GM23338 (cell line): ENCODE measurements around the gene RYR1. TPM values are rescaled to one million over a fixed set of nuclear protein-coding genes. Genes with fewer than 3 reads are reported as not detected.
"Not testable (repeated sequence)": the region's sequence is repeated elsewhere in the genome, so short reads cannot be mapped to it uniquely, and the experiment has no call there.

Experiments used
- ATAC-seq: fragments of 200-7000 bp; cut with Tn5 transposase; 3 replicates; pipeline ENCODE4 v1.9.1; 2020
- DNase-seq: peaks from one replicate; pipeline ENCODE4 v3.0.0-alpha.2; 2015; ENCODE audit warnings: low spot score
- H2AFZ ChIP-seq: fragments of 200-600 bp; sonication (generic); 2 replicates; pipeline ENCODE4 v1.8.0; 2016; ENCODE audit warnings: antibody characterized with exemption, mild to moderate bottlenecking, moderate library complexity
- H3F3A ChIP-seq: fragments of 200-600 bp; sonication (generic); replicated peaks from 2 replicates; pipeline ENCODE4 v1.8.0; 2017; ENCODE audit warnings: antibody characterized with exemption, mixed run types, low read depth
- H3K27ac ChIP-seq: fragments of 200-600 bp; sonication (generic); 2 replicates; pipeline ENCODE4 v1.6.1; 2016; ENCODE audit warnings: low read depth
- H3K27me3 ChIP-seq: fragments of 200-600 bp; sonication (generic); 2 replicates; pipeline ENCODE4 v1.8.0; 2016; ENCODE audit warnings: mild to moderate bottlenecking, mixed run types, moderate library complexity; ENCODE audit not compliant: insufficient read depth
- H3K36me3 ChIP-seq: fragments of 200-600 bp; sonication (generic); 2 replicates; pipeline ENCODE4 v1.8.0; 2016; ENCODE audit warnings: mild to moderate bottlenecking; ENCODE audit not compliant: insufficient read depth
- H3K4me1 ChIP-seq: fragments of 200-600 bp; sonication (generic); 2 replicates; pipeline ENCODE4 v1.8.0; 2016; ENCODE audit warnings: mild to moderate bottlenecking, moderate library complexity; ENCODE audit not compliant: insufficient read depth
- H3K4me2 ChIP-seq: fragments of 200-600 bp; sonication (generic); 2 replicates; pipeline ENCODE4 v1.7.1; 2017; ENCODE audit warnings: mixed run types
- H3K4me3 ChIP-seq: fragments of 200-600 bp; sonication (generic); 2 replicates; pipeline ENCODE4 v1.6.1; 2016; ENCODE audit warnings: mixed run types
- H3K79me2 ChIP-seq: fragments of 200-600 bp; sonication (generic); replicated peaks from 2 replicates; pipeline ENCODE4 v1.8.0; 2017; ENCODE audit warnings: mild to moderate bottlenecking; ENCODE audit not compliant: insufficient read depth
- H3K9me2 ChIP-seq: fragments of 200-600 bp; sonication (generic); 2 replicates; pipeline ENCODE4 v1.8.0; 2017; ENCODE audit not compliant: insufficient read depth
- H4K20me1 ChIP-seq: fragments of 200-600 bp; sonication (generic); replicated peaks from 2 replicates; pipeline ENCODE4 v1.8.0; 2017; ENCODE audit warnings: mild to moderate bottlenecking; ENCODE audit not compliant: insufficient read depth
- H3K27ac Mint-ChIP-seq: 2 replicates; pipeline ENCODE4 v1.8.0; 2020; ENCODE audit warnings: inconsistent platforms, mild to moderate bottlenecking, moderate library complexity, mixed read lengths
- H3K27me3 Mint-ChIP-seq: 3 replicates; pipeline ENCODE4 v1.8.0; 2022; ENCODE audit warnings: low read depth, mild to moderate bottlenecking, moderate library complexity, mixed read lengths, inconsistent platforms; ENCODE audit not compliant: insufficient read depth, poor library complexity
- H3K36me3 Mint-ChIP-seq: 3 replicates; pipeline ENCODE4 v1.8.0; 2021; ENCODE audit warnings: low read depth, mild to moderate bottlenecking, inconsistent platforms, moderate library complexity, mixed read lengths
- H3K4me1 Mint-ChIP-seq: 3 replicates; pipeline ENCODE4 v1.8.0; 2020; ENCODE audit warnings: mild to moderate bottlenecking, inconsistent platforms, mixed read lengths
- H3K4me3 Mint-ChIP-seq: 3 replicates; pipeline ENCODE4 v1.8.0; 2021; ENCODE audit warnings: moderate library complexity, mild to moderate bottlenecking, inconsistent platforms, mixed read lengths
- H3K9me3 Mint-ChIP-seq: 3 replicates; pipeline ENCODE4 v1.8.0; 2020; ENCODE audit warnings: moderate library complexity, mild to moderate bottlenecking, inconsistent platforms, mixed read lengths
- CREB1 ChIP-seq: fragments of 250-450 bp; sonication (Bioruptor Pico); IDR thresholded peaks from 2 replicates; pipeline ENCODE4 v1.5.0; 2020; ENCODE audit warnings: low read depth, mild to moderate bottlenecking, moderate library complexity
- NANOG ChIP-seq: IDR thresholded peaks from 2 replicates; pipeline ENCODE4 v1.6.1; 2016; ENCODE audit warnings: antibody characterized with exemption, borderline replicate concordance
- POLR2AphosphoS5 ChIP-seq: IDR thresholded peaks from 2 replicates; pipeline ENCODE4 v1.6.1; 2016; ENCODE audit warnings: antibody characterized with exemption, low read depth
- ZNF114 ChIP-seq: fragments of 250-450 bp; sonication (Bioruptor Pico); IDR thresholded peaks from 2 replicates; pipeline ENCODE4 v1.5.0; 2020; ENCODE audit warnings: mild to moderate bottlenecking, moderate library complexity
- ZNF331 ChIP-seq: fragments of 250-450 bp; sonication (Bioruptor Pico); IDR thresholded peaks from 2 replicates; pipeline ENCODE4 v1.5.0; 2020; ENCODE audit warnings: low read depth, mild to moderate bottlenecking, moderate library complexity
- polyA plus RNA-seq: library from polyadenylated mRNA; unstranded; fragments of >200 nt; fragmentation: Nextera tagmentation; extraction: Ambion mirVana; gene quantifications from 2 replicates; pipeline ENCODE4 v1.2.1, GENCODE V29; 2016
- total RNA-seq: library from RNA; depleted of rRNA; stranded (reverse); fragments of >200 nt; shearing (Covaris generic); gene quantifications from 2 replicates; pipeline ENCODE4 v1.2.3, GENCODE V29; 2014
- TF ChIP-seq, protein P1 (sequence below): IDR thresholded peaks from 2 replicates; pipeline ENCODE4 v1.6.1; 2016; ENCODE audit warnings: antibody characterized with exemption
- TF ChIP-seq, protein P2 (sequence below): fragments of 250-450 bp; sonication (Bioruptor Pico); IDR thresholded peaks from 2 replicates; pipeline ENCODE4 v1.5.0; 2020; ENCODE audit warnings: mild to moderate bottlenecking, moderate library complexity

Gene RYR1
- total and polyA plus RNA-seq, 2 experiments from 2014 or later = 4.0 to 26.7 TPM

GRCh38 chr19:38411041-38411712, 22.3 kb upstream of the RYR1 start (continued):
- TF ChIP-seq, protein P1, sequence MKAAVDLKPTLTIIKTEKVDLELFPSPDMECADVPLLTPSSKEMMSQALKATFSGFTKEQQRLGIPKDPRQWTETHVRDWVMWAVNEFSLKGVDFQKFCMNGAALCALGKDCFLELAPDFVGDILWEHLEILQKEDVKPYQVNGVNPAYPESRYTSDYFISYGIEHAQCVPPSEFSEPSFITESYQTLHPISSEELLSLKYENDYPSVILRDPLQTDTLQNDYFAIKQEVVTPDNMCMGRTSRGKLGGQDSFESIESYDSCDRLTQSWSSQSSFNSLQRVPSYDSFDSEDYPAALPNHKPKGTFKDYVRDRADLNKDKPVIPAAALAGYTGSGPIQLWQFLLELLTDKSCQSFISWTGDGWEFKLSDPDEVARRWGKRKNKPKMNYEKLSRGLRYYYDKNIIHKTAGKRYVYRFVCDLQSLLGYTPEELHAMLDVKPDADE = no peak
- TF ChIP-seq ZNF114 (CRISPR knock-in tag) (no peak), NANOG (no peak), CREB1 (CRISPR knock-in tag) (no peak), ZNF331 (CRISPR knock-in tag) (no peak), POLR2AphosphoS5 (no peak)
- TF ChIP-seq, protein P2, sequence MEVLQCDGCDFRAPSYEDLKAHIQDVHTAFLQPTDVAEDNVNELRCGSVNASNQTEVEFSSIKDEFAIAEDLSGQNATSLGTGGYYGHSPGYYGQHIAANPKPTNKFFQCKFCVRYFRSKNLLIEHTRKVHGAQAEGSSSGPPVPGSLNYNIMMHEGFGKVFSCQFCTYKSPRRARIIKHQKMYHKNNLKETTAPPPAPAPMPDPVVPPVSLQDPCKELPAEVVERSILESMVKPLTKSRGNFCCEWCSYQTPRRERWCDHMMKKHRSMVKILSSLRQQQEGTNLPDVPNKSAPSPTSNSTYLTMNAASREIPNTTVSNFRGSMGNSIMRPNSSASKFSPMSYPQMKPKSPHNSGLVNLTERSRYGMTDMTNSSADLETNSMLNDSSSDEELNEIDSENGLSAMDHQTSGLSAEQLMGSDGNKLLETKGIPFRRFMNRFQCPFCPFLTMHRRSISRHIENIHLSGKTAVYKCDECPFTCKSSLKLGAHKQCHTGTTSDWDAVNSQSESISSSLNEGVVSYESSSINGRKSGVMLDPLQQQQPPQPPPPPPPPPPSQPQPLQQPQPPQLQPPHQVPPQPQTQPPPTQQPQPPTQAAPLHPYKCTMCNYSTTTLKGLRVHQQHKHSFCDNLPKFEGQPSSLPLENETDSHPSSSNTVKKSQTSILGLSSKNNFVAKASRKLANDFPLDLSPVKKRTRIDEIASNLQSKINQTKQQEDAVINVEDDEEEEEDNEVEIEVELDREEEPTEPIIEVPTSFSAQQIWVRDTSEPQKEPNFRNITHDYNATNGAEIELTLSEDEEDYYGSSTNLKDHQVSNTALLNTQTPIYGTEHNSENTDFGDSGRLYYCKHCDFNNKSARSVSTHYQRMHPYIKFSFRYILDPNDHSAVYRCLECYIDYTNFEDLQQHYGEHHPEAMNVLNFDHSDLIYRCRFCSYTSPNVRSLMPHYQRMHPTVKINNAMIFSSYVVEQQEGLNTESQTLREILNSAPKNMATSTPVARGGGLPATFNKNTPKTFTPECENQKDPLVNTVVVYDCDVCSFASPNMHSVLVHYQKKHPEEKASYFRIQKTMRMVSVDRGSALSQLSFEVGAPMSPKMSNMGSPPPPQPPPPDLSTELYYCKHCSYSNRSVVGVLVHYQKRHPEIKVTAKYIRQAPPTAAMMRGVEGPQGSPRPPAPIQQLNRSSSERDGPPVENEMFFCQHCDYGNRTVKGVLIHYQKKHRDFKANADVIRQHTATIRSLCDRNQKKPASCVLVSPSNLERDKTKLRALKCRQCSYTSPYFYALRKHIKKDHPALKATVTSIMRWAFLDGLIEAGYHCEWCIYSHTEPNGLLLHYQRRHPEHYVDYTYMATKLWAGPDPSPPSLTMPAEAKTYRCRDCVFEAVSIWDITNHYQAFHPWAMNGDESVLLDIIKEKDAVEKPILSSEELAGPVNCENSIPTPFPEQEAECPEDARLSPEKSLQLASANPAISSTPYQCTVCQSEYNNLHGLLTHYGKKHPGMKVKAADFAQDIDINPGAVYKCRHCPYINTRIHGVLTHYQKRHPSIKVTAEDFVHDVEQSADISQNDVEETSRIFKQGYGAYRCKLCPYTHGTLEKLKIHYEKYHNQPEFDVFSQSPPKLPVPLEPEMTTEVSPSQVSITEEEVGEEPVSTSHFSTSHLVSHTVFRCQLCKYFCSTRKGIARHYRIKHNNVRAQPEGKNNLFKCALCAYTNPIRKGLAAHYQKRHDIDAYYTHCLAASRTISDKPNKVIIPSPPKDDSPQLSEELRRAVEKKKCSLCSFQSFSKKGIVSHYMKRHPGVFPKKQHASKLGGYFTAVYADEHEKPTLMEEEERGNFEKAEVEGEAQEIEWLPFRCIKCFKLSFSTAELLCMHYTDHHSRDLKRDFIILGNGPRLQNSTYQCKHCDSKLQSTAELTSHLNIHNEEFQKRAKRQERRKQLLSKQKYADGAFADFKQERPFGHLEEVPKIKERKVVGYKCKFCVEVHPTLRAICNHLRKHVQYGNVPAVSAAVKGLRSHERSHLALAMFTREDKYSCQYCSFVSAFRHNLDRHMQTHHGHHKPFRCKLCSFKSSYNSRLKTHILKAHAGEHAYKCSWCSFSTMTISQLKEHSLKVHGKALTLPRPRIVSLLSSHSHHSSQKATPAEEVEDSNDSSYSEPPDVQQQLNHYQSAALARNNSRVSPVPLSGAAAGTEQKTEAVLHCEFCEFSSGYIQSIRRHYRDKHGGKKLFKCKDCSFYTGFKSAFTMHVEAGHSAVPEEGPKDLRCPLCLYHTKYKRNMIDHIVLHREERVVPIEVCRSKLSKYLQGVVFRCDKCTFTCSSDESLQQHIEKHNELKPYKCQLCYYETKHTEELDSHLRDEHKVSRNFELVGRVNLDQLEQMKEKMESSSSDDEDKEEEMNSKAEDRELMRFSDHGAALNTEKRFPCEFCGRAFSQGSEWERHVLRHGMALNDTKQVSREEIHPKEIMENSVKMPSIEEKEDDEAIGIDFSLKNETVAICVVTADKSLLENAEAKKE (CRISPR knock-in tag) = no peak

DNA sequence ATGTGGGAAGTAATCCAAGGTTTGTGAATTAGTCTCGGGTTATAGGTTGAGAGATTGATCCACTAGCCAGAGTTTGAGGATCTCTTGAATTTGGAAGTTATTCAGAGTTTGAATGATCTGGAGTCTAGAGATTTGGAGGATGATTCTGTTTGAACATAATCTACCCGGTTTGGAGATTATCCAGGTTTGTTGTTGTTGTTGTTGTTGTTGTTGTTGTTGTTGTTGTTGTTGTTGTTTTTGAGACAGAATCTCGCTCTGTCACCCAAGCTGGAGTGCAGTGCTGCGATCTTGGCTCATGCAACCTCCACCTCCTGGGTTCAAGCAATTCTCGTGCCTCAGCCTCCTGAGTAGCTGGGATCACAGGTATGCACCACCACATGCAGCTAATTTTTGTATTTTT, 21.6 kb upstream of the RYR1 start:
- not testable (repeated sequence) for H3K4me3 Mint-ChIP-seq, H3K36me3 Mint-ChIP-seq, H3K4me3 ChIP-seq

More for the DNA sequence above, 21.6 kb upstream of the RYR1 start:
- H3K27me3 Mint-ChIP-seq, H4K20me1 ChIP-seq, DNase-seq, H3K4me1 Mint-ChIP-seq, H2AFZ ChIP-seq, H3K27ac ChIP-seq, H3K4me2 ChIP-seq, H3K79me2 ChIP-seq, H3K36me3 ChIP-seq, ATAC-seq, H3K27ac Mint-ChIP-seq, H3K27me3 ChIP-seq, H3F3A ChIP-seq, H3K4me1 ChIP-seq, H3K9me2 ChIP-seq, H3K9me3 Mint-ChIP-seq: not testable (repeated sequence)
